HS-27A (cell line): Measurements from ENCODE around the gene HOXC11.

Experiments used
- DNase-seq: peaks from one replicate; pipeline ENCODE4 v3.0.0-alpha.2; 2012; ENCODE audit warnings: low read depth, missing footprints

Gene HOXC11

GRCh38 chr12:53997204-53998109 lies 24.5 kb downstream of the HOXC11 start:
- no peak for DNase-seq

- DNase-seq = no peak
These were observed 25.4 kb downstream of the HOXC11 start for GRCh38 chr12:53998110-53998899.

- no peak for DNase-seq
These were observed 25.9 kb downstream of the HOXC11 start for GRCh38 chr12:53998900-53999236.

- peak; percentile 59 for DNase-seq
These were observed 26.7 kb downstream of the HOXC11 start for GRCh38 chr12:53999559-54000115.

GRCh38 chr12:54000116-54001114 lies 27.5 kb downstream of the HOXC11 start, which contains the start of gene HOXC9:
Gene HOXC9 (plus strand): TSS chr12:54000161. CDS start chr12:54000189, 28 bp downstream.
- DNase-seq = no peak

- DNase-seq = no peak
These were observed 28.6 kb downstream of the HOXC11 start for GRCh38 chr12:54001283-54002187.

DNA sequence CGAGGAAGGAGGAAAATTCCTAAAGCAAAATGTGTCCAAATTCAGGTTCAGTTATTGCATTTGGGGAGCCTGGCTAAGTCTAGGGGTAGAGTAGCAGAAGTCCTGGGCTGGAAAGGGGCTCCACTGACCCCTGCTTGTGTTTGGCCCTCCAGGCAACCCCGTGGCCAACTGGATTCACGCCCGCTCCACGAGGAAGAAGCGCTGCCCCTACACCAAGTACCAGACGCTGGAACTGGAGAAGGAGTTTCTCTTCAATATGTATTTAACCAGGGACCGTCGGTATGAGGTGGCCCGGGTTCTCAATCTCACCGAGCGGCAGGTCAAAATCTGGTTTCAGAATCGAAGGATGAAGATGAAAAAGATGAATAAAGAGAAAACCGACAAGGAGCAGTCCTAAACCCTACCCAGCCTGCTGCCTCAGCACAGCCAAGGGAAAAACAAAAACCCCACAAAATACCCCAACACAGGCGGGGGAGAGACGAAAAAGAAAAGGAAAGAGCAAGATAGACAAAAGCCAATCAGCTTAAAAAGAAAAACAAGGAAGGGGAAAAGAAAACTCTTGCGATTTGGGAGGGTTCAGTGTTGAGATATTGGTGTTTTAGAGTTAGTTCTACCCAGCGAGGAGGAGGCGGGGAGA lies 29.5 kb downstream of the HOXC11 start:
- no peak for DNase-seq

GRCh38 chr12:54002915-54003389 lies 30.0 kb downstream of the HOXC11 start:
- no peak for DNase-seq

DNA sequence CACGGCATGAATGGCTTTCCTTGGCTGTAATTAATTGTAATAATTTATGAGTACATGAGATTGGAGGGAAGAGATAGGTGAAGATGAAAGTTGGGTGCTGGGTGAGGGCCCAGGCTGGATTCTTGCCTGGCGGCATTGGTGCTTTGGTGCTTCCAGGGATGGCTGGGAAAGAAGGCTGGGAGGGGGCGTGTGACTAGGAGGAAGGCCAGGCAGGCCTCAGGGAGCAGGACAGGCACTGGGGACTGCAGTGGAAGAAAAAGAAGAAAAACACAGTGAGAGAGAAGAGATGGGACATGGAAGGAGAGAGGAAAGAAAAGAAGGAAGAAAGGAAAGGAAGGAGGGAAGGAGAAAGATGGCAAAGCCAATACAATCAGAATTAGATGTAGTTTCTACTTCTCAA lies 30.7 kb downstream of the HOXC11 start:
- DNase-seq = no peak

DNA sequence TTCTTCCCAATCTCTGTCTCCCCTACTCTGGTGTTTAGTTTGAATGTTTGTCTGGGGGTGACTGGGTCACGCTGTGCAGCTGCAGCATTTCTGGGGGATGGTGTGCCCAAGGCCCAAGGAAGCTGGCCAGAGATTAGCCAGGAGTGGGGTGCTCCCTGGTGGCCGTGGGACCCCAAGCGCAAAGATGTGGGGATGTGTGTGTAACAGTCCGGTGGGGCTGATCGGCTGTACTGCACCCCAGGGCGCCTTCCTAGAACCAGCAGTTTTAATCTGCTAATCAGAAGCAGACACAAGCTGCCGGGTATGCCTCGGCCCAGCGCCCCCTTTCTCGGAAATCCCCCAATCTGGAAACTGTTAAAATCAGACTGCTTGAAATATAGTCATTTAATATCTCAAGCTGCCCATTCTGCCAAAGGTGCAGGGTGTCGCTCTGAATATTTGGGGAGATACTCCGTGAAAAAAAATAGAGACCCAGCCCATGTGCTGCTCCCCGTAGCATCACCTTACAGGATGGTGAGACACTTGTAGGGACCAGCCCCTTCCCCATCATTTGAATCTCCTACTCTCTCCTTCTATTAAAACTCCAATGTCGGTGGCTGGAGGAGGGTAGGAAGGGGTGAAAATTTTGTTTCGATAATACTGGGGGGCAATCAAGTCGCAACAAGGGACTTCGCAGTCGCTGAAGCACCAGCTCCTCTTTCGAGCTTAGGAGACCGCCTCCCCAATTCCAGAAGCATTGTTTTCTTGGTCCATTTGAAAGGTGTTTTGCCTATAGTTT lies 31.3 kb downstream of the HOXC11 start:
- no peak for DNase-seq

- no peak for DNase-seq
These were observed 32.1 kb downstream of the HOXC11 start for GRCh38 chr12:54004841-54005530.

DNA sequence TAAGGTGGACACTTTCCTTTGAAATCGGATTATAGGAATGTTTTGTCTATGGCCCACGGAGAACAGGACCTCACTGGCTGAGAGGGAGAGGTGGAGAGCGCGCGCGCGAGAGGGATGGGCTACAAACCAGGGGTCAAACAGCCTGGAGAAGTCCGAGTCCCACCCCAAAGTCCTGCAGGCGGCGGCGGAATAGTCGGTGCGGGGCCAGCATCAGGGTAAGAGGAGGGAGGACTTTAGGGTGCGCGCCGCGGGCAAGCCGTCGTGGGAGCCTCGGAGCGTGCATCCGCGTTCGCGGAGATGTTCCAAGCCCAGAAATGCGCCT lies 32.6 kb downstream of the HOXC11 start:
- DNase-seq = no peak

DNA sequence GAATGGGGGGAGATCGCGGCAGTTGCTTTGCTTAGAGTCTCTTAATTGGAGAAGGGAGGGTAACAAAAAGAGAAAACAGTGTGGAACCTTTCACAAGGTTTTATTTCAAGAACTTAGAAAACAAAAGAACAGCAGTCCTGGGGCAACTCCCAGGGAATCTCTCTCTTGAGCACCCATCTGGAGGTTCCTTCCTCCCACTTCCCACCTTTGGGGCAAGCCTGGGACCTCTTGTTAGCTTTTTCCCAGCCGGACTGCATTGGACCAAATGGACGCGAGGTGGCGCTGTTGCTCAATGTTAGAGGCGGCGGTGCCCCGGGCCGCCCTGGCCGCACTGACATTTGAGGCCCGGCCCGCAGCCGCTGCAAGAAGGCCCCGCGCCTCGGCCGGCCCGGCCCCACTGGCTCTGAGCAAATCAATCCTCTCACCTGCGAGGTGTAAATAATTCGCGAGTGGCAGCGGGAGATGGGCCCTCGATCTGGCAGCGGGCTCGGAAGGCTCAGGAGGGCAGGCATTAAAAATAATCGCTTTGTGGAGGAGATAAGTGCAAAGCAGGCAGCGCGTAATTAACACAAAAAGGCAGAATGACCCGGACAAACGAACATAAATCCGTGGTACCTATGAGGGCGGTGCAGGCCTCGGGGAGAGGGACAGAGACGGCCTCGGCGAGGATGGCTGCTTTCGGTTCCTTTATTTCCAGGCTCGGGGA lies 33.1 kb downstream of the HOXC11 start:
- peak; percentile 59 for DNase-seq

GRCh38 chr12:54006559-54007220 lies 33.8 kb downstream of the HOXC11 start:
- no peak for DNase-seq

GRCh38 chr12:54007538-54008259 lies 34.8 kb downstream of the HOXC11 start:
- no peak for DNase-seq

DNA sequence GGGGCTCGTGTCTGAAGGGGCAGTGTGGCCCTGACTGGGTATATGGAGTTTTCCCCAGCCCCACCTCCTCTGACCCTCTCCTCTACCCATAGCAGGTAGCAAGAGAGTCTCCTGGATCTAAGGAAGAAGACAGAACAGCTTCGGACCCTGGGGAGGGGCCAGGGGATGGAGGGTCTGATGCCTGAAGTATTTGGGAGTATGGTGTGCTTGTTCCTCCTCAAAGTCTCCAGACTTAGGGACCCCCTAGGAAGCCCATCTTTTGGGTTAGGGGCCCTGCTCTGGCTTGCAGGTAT lies 35.3 kb downstream of the HOXC11 start:
- no peak for DNase-seq
